ENCODE data around the gene EHMT2. TPM values are rescaled to one million over a fixed set of nuclear protein-coding genes. Genes with fewer than 3 reads are reported as not detected.
"Not testable (repeated sequence)": the region's sequence is repeated elsewhere in the genome, so short reads cannot be mapped to it uniquely, and the experiment has no call there.

The EHMT2 gene
- total RNA-seq, 1 experiment from 2014 or later: 137 TPM

- no peak for DNase-seq (ENCODE audit: low spot score)
- no peak overlapping the region for H3K4me3 Mint-ChIP-seq
- H3K9me3 Mint-ChIP-seq: no peaks in the 10 kb centered on the region
- TF ChIP-seq ZNF281 (CRISPR knock-in tag; IDR thresholded peaks at IDR 0.05) (no peak), NFYB (CRISPR knock-in tag; conservative IDR thresholded peaks at IDR 0.05; ENCODE audit: low read depth) (no peak)
- POLR2A ChIA-PET: interaction anchor here (1.0 kb wide), 1 partner anchor 15 kb away, joined by 3 read pairs; the partner anchor contains the start of gene HSPA1B
- no peak overlapping the region for H3K27ac Mint-ChIP-seq
- H3K4me1 Mint-ChIP-seq: peaks cover 13% of the 10 kb centered on the region
- H3K27me3 Mint-ChIP-seq (ENCODE audit: low read depth): no peaks in the 10 kb centered on the region
- CTCF ChIA-PET: interaction anchor here (1.2 kb wide), 1 partner anchor 81 kb away, joined by 3 read pairs; no protein-coding TSS in a partner anchor
- peaks cover 42% of the 10 kb centered on the region for H3K36me3 Mint-ChIP-seq
- ATAC-seq: no peak
Measured at GRCh38 chr6:31842053-31842452, 55.4 kb downstream of the EHMT2 start.

- not testable (repeated sequence) for H3K9me3 Mint-ChIP-seq; H3K27ac Mint-ChIP-seq; H3K4me3 Mint-ChIP-seq; H3K27me3 Mint-ChIP-seq (ENCODE audit: low read depth); ATAC-seq; DNase-seq (ENCODE audit: low spot score)
- ChIA-PET CTCF (interaction anchor here (0.9 kb wide), 1 partner anchor 67 kb away, joined by 3 read pairs; no protein-coding TSS in a partner anchor), POLR2A (interaction anchor here (1.3 kb wide), 1 partner anchor 44 kb away, joined by 4 read pairs; the partner anchor contains the start of gene VARS1)
- TF ChIP-seq ZNF671 (CRISPR knock-in tag; IDR thresholded peaks at IDR 0.05) (0 out of 2 replicates have a peak, but pooled peaks have one; percentile 21), ERG (CRISPR knock-in tag; IDR thresholded peaks at IDR 0.05) (peak; percentile 18; the same call in 1 of the 2 replicates), ZNF416 (CRISPR knock-in tag; IDR thresholded peaks at IDR 0.05) (0 out of 2 replicates have a peak, but pooled peaks have one; percentile 7), ZNF532 (CRISPR knock-in tag; IDR thresholded peaks at IDR 0.05; ENCODE audit: borderline replicate concordance) (peak; percentile 53; the same call in 1 of the 2 replicates)
- H3K4me1 Mint-ChIP-seq: peaks cover 28% of the 10 kb centered on the region
- H3K36me3 Mint-ChIP-seq: peaks cover 63% of the 10 kb centered on the region
Measured at GRCh38 chr6:31839779-31840126, 57.7 kb downstream of the EHMT2 start.

GRCh38 chr6:31838968-31839367 lies 58.5 kb downstream of the EHMT2 start:
- DNase-seq (ENCODE audit: low spot score) (no peak), ATAC-seq (no peak)
- POLR2A ChIA-PET: interaction anchor here (0.7 to 1.3 kb wide), 3 partner anchors 43 to 302 kb away, joined by 3 to 4 read pairs (median 3); partner anchors contain the start of gene VARS1
- H3K27ac Mint-ChIP-seq: peak overlapping the region; percentile 49; the same call in 1 of the 2 replicates
- no peaks in the 10 kb centered on the region for H3K9me3 Mint-ChIP-seq
- H3K4me1 Mint-ChIP-seq: peaks cover 28% of the 10 kb centered on the region
- H3K36me3 Mint-ChIP-seq: peaks cover 64% of the 10 kb centered on the region
- no peak for TF ChIP-seq GRHL2 (CRISPR knock-in tag; IDR thresholded peaks at IDR 0.05; ENCODE audit: insufficient replicate concordance, severe bottlenecking)
- no peak for TF ChIP-seq MXD4 (CRISPR knock-in tag; IDR thresholded peaks at IDR 0.05; ENCODE audit: borderline replicate concordance)
- no peak for TF ChIP-seq ZBTB43 (CRISPR knock-in tag; IDR thresholded peaks at IDR 0.05)
- no peak for TF ChIP-seq ZNF263 (CRISPR knock-in tag; IDR thresholded peaks at IDR 0.05; ENCODE audit: low read depth)
- no peak for TF ChIP-seq E2F1 (CRISPR knock-in tag; IDR thresholded peaks at IDR 0.05)
- peak; percentile 16; the same call in 1 of the 2 replicates for TF ChIP-seq ZNF121 (CRISPR knock-in tag; IDR thresholded peaks at IDR 0.05)
- TF ChIP-seq AR (CRISPR knock-in tag; IDR thresholded peaks at IDR 0.05): no peak
- no peak for TF ChIP-seq TEAD1 (CRISPR knock-in tag; IDR thresholded peaks at IDR 0.05)
- TF ChIP-seq SMAD3 (CRISPR knock-in tag; IDR thresholded peaks at IDR 0.05; ENCODE audit: borderline replicate concordance): no peak
- CTCF ChIA-PET: interaction anchor here (1.3 to 1.4 kb wide), 3 partner anchors 43 to 69 kb away, joined by 3 to 6 read pairs (median 4); partner anchors contain the start of gene VARS1
- H3K4me3 Mint-ChIP-seq: peak overlapping the region; percentile 99
- no peaks in the 10 kb centered on the region for H3K27me3 Mint-ChIP-seq (ENCODE audit: low read depth)

Data from WTC11 (cell line).